PC-3 (cell line): ENCODE results near the gene IL1RAPL2.

Source experiments
- CTCF ChIP-seq: fragments of 300-600 bp; sonication (generic); conservative IDR thresholded peaks from 2 replicates; pipeline ENCODE4 v1.5.1; 2017; ENCODE audit warnings: antibody characterized with exemption, low read depth, mild to moderate bottlenecking, low read length
- EZH2 ChIP-seq: fragments of 300-600 bp; sonication (generic); IDR thresholded peaks from one replicate; pipeline ENCODE4 v1.6.1; 2017; ENCODE audit warnings: antibody characterized with exemption, mild to moderate bottlenecking, low read length; ENCODE audit not compliant: unreplicated experiment
- EZH2phosphoT487 ChIP-seq: fragments of 300-600 bp; sonication (generic); IDR thresholded peaks from 2 replicates; pipeline ENCODE4 v1.6.1; 2018; ENCODE audit warnings: mild to moderate bottlenecking, antibody characterized with exemption, low read length, borderline replicate concordance

GRCh38 chrX:104902070-104902469, 336.1 kb downstream of the IL1RAPL2 start:
- no peak for TF ChIP-seq CTCF
- no peak for TF ChIP-seq EZH2
- TF ChIP-seq EZH2phosphoT487, result no peak
